T-cell (primary cell): ENCODE data around the gene CDKN2C. TPM values are rescaled to one million over a fixed set of nuclear protein-coding genes. Genes with fewer than 3 reads are reported as not detected.

ENCODE experiments used
- ATAC-seq, 4 experiments: fragments of 200-7000 bp in 3 of 4; fragments of 150-1000 bp in 1 of 4; cut with Tn5 transposase; replicated peaks in 1 of 4; 1 replicate in 3 of 4; 2 replicates in 1 of 4; pipeline ENCODE4 v1.10.0; 2021; ENCODE audit warnings: moderate library complexity in 3 of 4, mild to moderate bottlenecking in 2 of 4, moderate number of reproducible peaks in 1 of 4
- CTCF ChIA-PET, 2 donors: fragments of 300-600 bp; sonication (Branson Sonifier 250); formaldehyde crosslinking; loops; one replicate each; lab custom pipeline; 2022; ENCODE audit warnings: antibody characterized with exemption in 2 of 2; lab: Charles Lee
- POLR2A ChIA-PET, 2 donors: fragments of 300-600 bp; sonication (Branson Sonifier 250); formaldehyde crosslinking; loops; one replicate each; lab custom pipeline; 2022; ENCODE audit warnings: antibody characterized with exemption in 2 of 2; lab: Charles Lee
- DNase-seq, 35 experiments: peaks; one replicate each; pipeline versions ENCODE4 v3.0.0 to v3.0.0-alpha.2; 2013 to 2023
- H3K27ac ChIP-seq: one replicate; pipeline ENCODE4 v1.5.1; 2013; ENCODE audit warnings: low read length
- H3K27me3 ChIP-seq, 2 experiments: replicated peaks in 1 of 2; 1 replicate in 1 of 2; 2 replicates in 1 of 2; pipeline versions ENCODE4 v1.6.1 to v1.7.0; 2013; ENCODE audit warnings: low read length in 1 of 2, mixed read lengths in 1 of 2; ENCODE audit not compliant: control insufficient read depth in 2 of 2, insufficient read depth in 2 of 2; ENCODE audit errors: extremely low read depth in 1 of 2
- H3K36me3 ChIP-seq, 2 donors: 1 replicate in 1 of 2; 2 replicates in 1 of 2; pipeline versions ENCODE4 v1.6.1 to v1.7.0; 2013; ENCODE audit warnings: low read length in 1 of 2; ENCODE audit not compliant: control insufficient read depth in 2 of 2, insufficient read depth in 1 of 2; ENCODE audit errors: extremely low read depth in 1 of 2
- H3K4me1 ChIP-seq, 2 experiments: 1 replicate in 1 of 2; 2 replicates in 1 of 2; pipeline versions ENCODE4 v1.6.1 to v1.7.0; 2013; ENCODE audit warnings: low read length in 2 of 2, mixed read lengths in 1 of 2; ENCODE audit not compliant: insufficient read depth in 2 of 2, control insufficient read depth in 1 of 2; ENCODE audit errors: extremely low read depth in 1 of 2
- H3K4me3 ChIP-seq, 2 donors: 1 replicate in 1 of 2; 2 replicates in 1 of 2; pipeline versions ENCODE4 v1.5.1 to v1.7.0; 2013; ENCODE audit warnings: mild to moderate bottlenecking in 2 of 2, low read length in 1 of 2, moderate library complexity in 1 of 2; ENCODE audit not compliant: control insufficient read depth in 1 of 2; ENCODE audit errors: extremely low read depth in 1 of 2
- H3K9me3 ChIP-seq: 2 replicates; pipeline ENCODE4 v1.7.0; 2013
- H3K27ac Mint-ChIP-seq, 2 donors: one replicate each; pipeline ENCODE4 v1.8.0; 2020 to 2021; ENCODE audit warnings: mild to moderate bottlenecking in 2 of 2, mixed read lengths in 2 of 2
- H3K27me3 Mint-ChIP-seq, 2 donors: one replicate each; pipeline ENCODE4 v1.8.0; 2021 to 2022; ENCODE audit warnings: mixed read lengths in 2 of 2
- H3K36me3 Mint-ChIP-seq: one replicate; pipeline ENCODE4 v1.8.0; 2021; ENCODE audit warnings: mixed read lengths
- H3K4me1 Mint-ChIP-seq, 3 donors: one replicate each; pipeline ENCODE4 v1.8.0; 2020 to 2022; ENCODE audit warnings: mixed read lengths in 3 of 3, mild to moderate bottlenecking in 1 of 3
- H3K4me3 Mint-ChIP-seq, 3 donors: one replicate each; pipeline ENCODE4 v1.8.0; 2020 to 2022; ENCODE audit warnings: mild to moderate bottlenecking in 3 of 3, mixed read lengths in 3 of 3, moderate library complexity in 3 of 3
- H3K9me3 Mint-ChIP-seq, 3 donors: one replicate each; pipeline ENCODE4 v1.8.0; 2020 to 2022; ENCODE audit warnings: mixed read lengths in 3 of 3
- WGBS: methylation state at CpG from one replicate; pipeline ENCODE4 v1.1.5; 2013; ENCODE audit warnings: missing lambda C conversion rate; ENCODE audit not compliant: insufficient coverage; 5-methylcytosine and 5-hydroxymethylcytosine counted together
- total RNA-seq, 35 experiments: library from RNA in 6 of 35; stranded (reverse) in 6 of 35; fragments of 120-200 nt in 1 of 35; gene quantifications; one replicate each; pipeline versions ENCODE4 v1.2.1 to v1.2.4 and lab custom pipeline; 2013 to 2026

The CDKN2C gene
- total RNA-seq, 5 donors from 2014 or later (not counting 1 experiment from before 2014, with no cell fraction given): 3.2 to 7.1 (median 5.0) TPM

- Histone ChIP-seq H3K9me3 (no peaks in the 10 kb centered on the region), H3K36me3 (no peaks in the 10 kb centered on the region), H3K27ac (no peak overlapping the region), H3K4me3 (no peak overlapping the region), H3K4me1 (peaks cover 9 to 21% of the 10 kb centered on the region in 2 experiments), H3K27me3 (peaks cover 0 to 10% of the 10 kb centered on the region in 2 experiments)
- ATAC-seq: no peak
- peaks cover 0 to 21% of the 10 kb centered on the region in 2 donors for H3K27me3 Mint-ChIP-seq
- H3K4me1 Mint-ChIP-seq: peaks cover 34 to 42% (median 40%) of the 10 kb centered on the region in 3 donors
- no peaks in the 10 kb centered on the region for H3K36me3 Mint-ChIP-seq
- no peak for DNase-seq
- H3K27ac Mint-ChIP-seq: no peak overlapping the region
- no peaks in the 10 kb centered on the region for H3K9me3 Mint-ChIP-seq
- H3K4me3 Mint-ChIP-seq: peak overlapping the region in 1 of 3 donors; percentile 96
- 100% methylated on average over 1 of the region's 6 CpGs for WGBS
- POLR2A ChIA-PET: interaction anchor here in 1 of 2 donors (2.1 kb wide), 1 partner anchor 11 kb away, joined by 7 read pairs; the partner anchor contains the start of gene FAF1
- CTCF ChIA-PET: no interaction called here
Measured at GRCh38 chr1:50971748-50972305, 1.8 kb downstream of the CDKN2C start.

- DNase-seq (no peak), ATAC-seq (no peak)
- Histone ChIP-seq H3K36me3 (no peaks in the 10 kb centered on the region), H3K27me3 (peaks cover 0 to 18% of the 10 kb centered on the region in 2 experiments), H3K9me3 (no peaks in the 10 kb centered on the region), H3K27ac (no peak overlapping the region), H3K4me1 (peaks cover 12 to 22% of the 10 kb centered on the region in 2 experiments), H3K4me3 (no peak overlapping the region)
- no CpG with 5 or more reads among the region's 1 CpG for WGBS
- Mint-ChIP-seq H3K4me1 (peaks cover 31 to 43% (median 38%) of the 10 kb centered on the region in 3 donors), H3K36me3 (no peaks in the 10 kb centered on the region), H3K4me3 (no peak overlapping the region), H3K27me3 (peaks cover 0 to 25% of the 10 kb centered on the region in 2 donors), H3K9me3 (no peaks in the 10 kb centered on the region), H3K27ac (no peak overlapping the region)
- CTCF ChIA-PET: interaction anchor here in 1 of 2 donors (1.4 kb wide), 1 partner anchor 43 kb away, joined by 4 read pairs; no protein-coding TSS in a partner anchor
- POLR2A ChIA-PET: interaction anchor here in 1 of 2 donors (0.7 kb wide), 1 partner anchor 12 kb away, joined by 3 read pairs; no protein-coding TSS in a partner anchor
Measured at GRCh38 chr1:50972766-50973165, 2.7 kb downstream of the CDKN2C start.

GRCh38 chr1:50973255-50973654 lies 3.2 kb downstream of the CDKN2C start:
- DNase-seq (no peak), ATAC-seq (no peak)
- Histone ChIP-seq H3K4me1 (peaks cover 12 to 23% of the 10 kb centered on the region in 2 experiments), H3K36me3 (no peaks in the 10 kb centered on the region), H3K9me3 (no peaks in the 10 kb centered on the region), H3K4me3 (no peak overlapping the region), H3K27ac (no peak overlapping the region), H3K27me3 (peaks cover 0 to 21% of the 10 kb centered on the region in 2 experiments)
- CTCF ChIA-PET: interaction anchor here in 1 of 2 donors (1.4 kb wide), 1 partner anchor 43 kb away, joined by 4 read pairs; no protein-coding TSS in a partner anchor
- Mint-ChIP-seq H3K36me3 (no peaks in the 10 kb centered on the region), H3K27ac (no peak overlapping the region), H3K4me3 (no peak overlapping the region), H3K9me3 (no peaks in the 10 kb centered on the region), H3K4me1 (peaks cover 29 to 43% (median 36%) of the 10 kb centered on the region in 3 donors), H3K27me3 (peaks cover 0 to 25% of the 10 kb centered on the region in 2 donors)
- POLR2A ChIA-PET: interaction anchor here in 1 of 2 donors (0.7 kb wide), 1 partner anchor 12 kb away, joined by 3 read pairs; no protein-coding TSS in a partner anchor
- 83% methylated on average over 1 of the region's 1 CpG for WGBS

GRCh38 chr1:50973875-50974617 lies 4.0 kb downstream of the CDKN2C start:
- Histone ChIP-seq H3K36me3 (no peaks in the 10 kb centered on the region), H3K4me3 (no peak overlapping the region), H3K4me1 (peaks cover 16 to 30% of the 10 kb centered on the region in 2 experiments), H3K9me3 (no peaks in the 10 kb centered on the region), H3K27ac (no peak overlapping the region), H3K27me3 (peaks cover 7 to 27% of the 10 kb centered on the region in 2 experiments)
- 96% methylated on average over 7 of the region's 13 CpGs for WGBS
- CTCF ChIA-PET: interaction anchor here in 1 of 2 donors (1.4 kb wide), 1 partner anchor 14 kb away, joined by 3 read pairs; the partner anchor contains the start of gene FAF1
- peak overlapping the region in 1 of 2 donors; percentile 28 for H3K27ac Mint-ChIP-seq
- no peak for DNase-seq
- POLR2A ChIA-PET: no interaction called here
- ATAC-seq: no peak
- H3K4me3 Mint-ChIP-seq: no peak overlapping the region
- peaks cover 0 to 31% of the 10 kb centered on the region in 2 donors for H3K27me3 Mint-ChIP-seq
- H3K9me3 Mint-ChIP-seq: no peaks in the 10 kb centered on the region
- H3K4me1 Mint-ChIP-seq: peaks cover 36 to 45% (median 44%) of the 10 kb centered on the region in 3 donors
- H3K36me3 Mint-ChIP-seq: no peaks in the 10 kb centered on the region

- H3K27me3 ChIP-seq: peaks cover 7 to 27% of the 10 kb centered on the region in 2 experiments
- peaks cover 38 to 47% (median 47%) of the 10 kb centered on the region in 3 donors for H3K4me1 Mint-ChIP-seq
- H3K36me3 Mint-ChIP-seq: no peaks in the 10 kb centered on the region
- H3K9me3 ChIP-seq: no peaks in the 10 kb centered on the region
- H3K4me3 Mint-ChIP-seq: no peak overlapping the region
- no peaks in the 10 kb centered on the region for H3K9me3 Mint-ChIP-seq
- H3K27ac Mint-ChIP-seq: peak overlapping the region in 1 of 2 donors; percentile 28
- WGBS: no CpG with 5 or more reads among the region's 1 CpG
- H3K27ac ChIP-seq: no peak overlapping the region
- H3K27me3 Mint-ChIP-seq: peaks cover 0 to 32% of the 10 kb centered on the region in 2 donors
- ChIA-PET POLR2A (no interaction called here), CTCF (interaction anchor here (0.7 to 1.4 kb wide), 2 partner anchors 14 to 1808 kb away, joined by 3 read pairs; partner anchors contain the start of gene FAF1 (in 1 of the 2))
- no peak for DNase-seq
- no peak for ATAC-seq
- H3K4me1 ChIP-seq: peaks cover 16 to 30% of the 10 kb centered on the region in 2 experiments
- H3K36me3 ChIP-seq: no peaks in the 10 kb centered on the region
- no peak overlapping the region for H3K4me3 ChIP-seq
Measured at GRCh38 chr1:50974618-50974935, 4.5 kb downstream of the CDKN2C start.

GRCh38 chr1:50975436-50975835 lies 5.4 kb downstream of the CDKN2C start:
- WGBS: no CpG with 5 or more reads among the region's 1 CpG
- Histone ChIP-seq H3K36me3 (no peaks in the 10 kb centered on the region), H3K27ac (no peak overlapping the region), H3K27me3 (peaks cover 7 to 27% of the 10 kb centered on the region in 2 experiments), H3K4me1 (peaks cover 16 to 25% of the 10 kb centered on the region in 2 experiments), H3K4me3 (no peak overlapping the region), H3K9me3 (no peaks in the 10 kb centered on the region)
- Mint-ChIP-seq H3K9me3 (no peaks in the 10 kb centered on the region), H3K27me3 (peaks cover 0 to 34% of the 10 kb centered on the region in 2 donors), H3K4me1 (peaks cover 33 to 40% (median 39%) of the 10 kb centered on the region in 3 donors), H3K4me3 (no peak overlapping the region), H3K36me3 (no peaks in the 10 kb centered on the region), H3K27ac (no peak overlapping the region)
- ATAC-seq (no peak), DNase-seq (no peak)
- CTCF ChIA-PET: interaction anchor here in 1 of 2 donors (0.7 kb wide), 1 partner anchor 1807 kb away, joined by 3 read pairs; no protein-coding TSS in a partner anchor
- POLR2A ChIA-PET: no interaction called here
